K562 (cell line): ENCODE data around the gene BBLN. TPM values are rescaled to one million over a fixed set of nuclear protein-coding genes. Genes with fewer than 3 reads are reported as not detected.

Source experiments
- ATF3 ChIP-seq, 2 experiments: fragments of 450-650 bp in 1 of 2; sonication (generic) in 1 of 2; formaldehyde crosslinking in 1 of 2; IDR thresholded peaks in 1 of 2; conservative IDR thresholded peaks in 1 of 2; 2 replicates each; pipeline versions ENCODE4 v1.6.1 to v1.8.1; 2016 to 2023; ENCODE audit warnings: mild to moderate bottlenecking in 2 of 2, moderate library complexity in 2 of 2, inconsistent platforms in 1 of 2, missing genetic modification reagents in 1 of 2
- E2F8 ChIP-seq: fragments of 450-650 bp; IDR thresholded peaks from 2 replicates; pipeline ENCODE4 v1.7.1; 2018; ENCODE audit warnings: mild to moderate bottlenecking, low read depth; ENCODE audit not compliant: partially characterized antibody
- ERF ChIP-seq: fragments of 450-650 bp; formaldehyde crosslinking; IDR thresholded peaks from 2 replicates; pipeline ENCODE4 v1.4.0; 2020; ENCODE audit warnings: mild to moderate bottlenecking, mixed read lengths
- FOXJ2 ChIP-seq: fragments of 200-800 bp; sonication (Bioruptor generic); IDR thresholded peaks from 2 replicates; pipeline ENCODE4 v1.6.1; 2016; ENCODE audit warnings: missing genetic modification characterization, missing compliant biosample characterization
- HDAC1 ChIP-seq, 2 experiments: fragments of 450-650 bp; IDR thresholded peaks; 2 replicates each; pipeline ENCODE4 v1.6.1; 2016 to 2017; ENCODE audit warnings: inconsistent platforms in 1 of 2, mild to moderate bottlenecking in 1 of 2, moderate library complexity in 1 of 2
- KDM1A ChIP-seq, 2 experiments: fragments of 450-650 bp; IDR thresholded peaks; 2 replicates each; pipeline ENCODE4 v1.6.1; 2016; ENCODE audit warnings: mild to moderate bottlenecking in 2 of 2
- MTF1 ChIP-seq: fragments of 250-450 bp; sonication (Bioruptor Pico); IDR thresholded peaks from 2 replicates; pipeline ENCODE4 v1.9.0; 2021; ENCODE audit warnings: moderate library complexity, mild to moderate bottlenecking, inconsistent platforms, borderline replicate concordance
- NCOA1 ChIP-seq: fragments of 450-650 bp; IDR thresholded peaks from 2 replicates; pipeline ENCODE4 v1.6.1; 2016; ENCODE audit warnings: low read depth
- NCOR1 ChIP-seq: fragments of 450-650 bp; IDR thresholded peaks from 2 replicates; pipeline ENCODE4 v1.6.1; 2016; ENCODE audit warnings: mild to moderate bottlenecking, moderate library complexity
- NEUROD1 ChIP-seq: fragments of 150-350 bp; IDR thresholded peaks from 2 replicates; pipeline ENCODE4 v1.6.1; 2014; ENCODE audit warnings: borderline replicate concordance, low read length, low read depth; ENCODE audit not compliant: partially characterized antibody
- NFIX ChIP-seq: fragments of 250-450 bp; sonication (Bioruptor Pico); IDR thresholded peaks from 2 replicates; pipeline ENCODE4 v1.4.0; 2020; ENCODE audit warnings: low read depth, mild to moderate bottlenecking, moderate library complexity
- NFRKB ChIP-seq: fragments of 450-650 bp; IDR thresholded peaks from 2 replicates; pipeline ENCODE4 v1.6.1; 2016; ENCODE audit warnings: low read depth
- PKNOX1 ChIP-seq: fragments of 450-650 bp; IDR thresholded peaks from 2 replicates; pipeline ENCODE4 v1.6.1; 2016
- PPARD ChIP-seq: fragments of 250-450 bp; sonication (Bioruptor Pico); IDR thresholded peaks from 2 replicates; pipeline ENCODE4 v1.8.0; 2022; ENCODE audit warnings: inconsistent platforms, mild to moderate bottlenecking, moderate library complexity
- RAD21 ChIP-seq, 2 experiments: fragments of 250-450 bp in 1 of 2; fragments of 450-650 bp in 1 of 2; sonication (Bioruptor Pico) in 1 of 2; formaldehyde crosslinking in 1 of 2; IDR thresholded peaks in 1 of 2; conservative IDR thresholded peaks in 1 of 2; 2 replicates each; pipeline versions ENCODE4 v1.4.0 to v1.8.0; 2020 to 2022; ENCODE audit warnings: mild to moderate bottlenecking in 2 of 2, moderate library complexity in 1 of 2
- RBM22 ChIP-seq: fragments of 200-400 bp; formaldehyde crosslinking; IDR thresholded peaks from 2 replicates; pipeline ENCODE4 v1.6.1; 2018; ENCODE audit warnings: low read length, low read depth; ENCODE audit not compliant: poor library complexity, severe bottlenecking
- STAT5B ChIP-seq: fragments of 250-450 bp; sonication (Bioruptor Pico); IDR thresholded peaks from 2 replicates; pipeline ENCODE4 v1.8.0; 2021; ENCODE audit warnings: mild to moderate bottlenecking, inconsistent platforms
- TEAD1 ChIP-seq, 2 experiments: fragments of 450-650 bp in 1 of 2; sonication (generic) in 1 of 2; formaldehyde crosslinking; IDR thresholded peaks; 2 replicates each; pipeline versions ENCODE4 v1.4.0 to v1.8.0; 2020 to 2022; ENCODE audit warnings: mild to moderate bottlenecking in 2 of 2, missing genetic modification reagents in 1 of 2
- THRAP3 ChIP-seq: fragments of 450-650 bp; IDR thresholded peaks from 2 replicates; pipeline ENCODE4 v1.6.1; 2016; ENCODE audit warnings: mild to moderate bottlenecking, inconsistent platforms, borderline replicate concordance
- ZNF445 ChIP-seq: fragments of 250-450 bp; sonication (Bioruptor Pico); IDR thresholded peaks from 2 replicates; pipeline ENCODE4 v1.4.0; 2020; ENCODE audit warnings: low read depth, mild to moderate bottlenecking, moderate library complexity
- polyA plus RNA-seq, 8 experiments: library from polyadenylated mRNA; depleted of rRNA in 4 of 8; stranded (reverse) in 5 of 8; unstranded in 3 of 8; fragments of >200 nt; fragmentation: Nextera tagmentation in 2 of 8; fragmentation: Illumina TruSeq in 1 of 8; extraction: Ambion mirVana in 2 of 8; extraction: Trizol in 1 of 8; gene quantifications; 2 replicates each; pipeline versions ENCODE4 v1.2.1 to v1.2.3, GENCODE V29; 2011 to 2014; ENCODE audit warnings: inconsistent platforms in 1 of 8, missing spikeins in 1 of 8
- total RNA-seq, 7 experiments: library from RNA; depleted of rRNA in 6 of 7; stranded (reverse); fragments of >200 nt in 6 of 7; fragmentation: Illumina TruSeq in 2 of 7; extraction: Trizol in 2 of 7; gene quantifications; 2 replicates each; pipeline versions ENCODE4 v1.2.1 to v1.2.3, GENCODE V29; 2011 to 2021; ENCODE audit warnings: low replicate concordance in 1 of 7

The BBLN gene
- total and polyA plus RNA-seq, 9 of the 15 experiments (the other 6 are each of a cell fraction or from before 2014, with no cell fraction given), result 4.2 to 331 (median 87.1) TPM

GRCh38 chr9:128192601-128193371 lies 32.7 kb downstream of the BBLN start (continued):
- TF ChIP-seq NEUROD1, result peak; percentile 65
- no peak for TF ChIP-seq HDAC1 (IDR thresholded peaks at IDR 0.05)
- no peak for TF ChIP-seq STAT5B (CRISPR knock-in tag)
- TF ChIP-seq RBM22, result no peak
- TF ChIP-seq RAD21 (CRISPR knock-in tag; conservative IDR thresholded peaks at IDR 0.05 in 1 of 2, IDR thresholded peaks at IDR 0.05 in 1 of 2), result peak; percentile 46 to 61
- no peak for TF ChIP-seq FOXJ2 (tag)
- peak in 1 of 2 experiments; percentile 15; a peak in 1 of 4 replicates for TF ChIP-seq TEAD1 (CRISPR knock-in tag; IDR thresholded peaks at IDR 0.05)
- 0 out of 2 replicates have a peak, but pooled peaks have one; percentile 50 for TF ChIP-seq ERF (CRISPR knock-in tag)
- TF ChIP-seq PKNOX1, result no peak
- no peak for TF ChIP-seq NCOR1
- 0 out of 2 replicates have a peak, but pooled peaks have one; percentile 56 for TF ChIP-seq ZNF445
- peak; percentile 44; the same call in 1 of the 2 replicates for TF ChIP-seq PPARD (CRISPR knock-in tag)
- TF ChIP-seq MTF1 (CRISPR knock-in tag), result peak; percentile 81
- no peak for TF ChIP-seq NCOA1
- no peak for TF ChIP-seq NFRKB
- TF ChIP-seq KDM1A (IDR thresholded peaks at IDR 0.05), result no peak
- no peak for TF ChIP-seq NFIX (CRISPR knock-in tag)
- TF ChIP-seq THRAP3, result no peak
- TF ChIP-seq ATF3 (IDR thresholded peaks at IDR 0.05), result no peak
- peak; percentile 89 for TF ChIP-seq ATF3 (CRISPR knock-in tag; conservative IDR thresholded peaks at IDR 0.05)
- TF ChIP-seq E2F8, result no peak
